Activated naive CD4-positive, alpha-beta T cell treated with anti-CD3 and anti-CD28 coated beads, Interleukin-2, amount 50 U/mL, for 24 hours (primary cell): ENCODE measurements around the gene GLIS1.

Source experiments
- H3K27ac Mint-ChIP-seq: one replicate; pipeline ENCODE4 v1.8.0; 2021; ENCODE audit warnings: mild to moderate bottlenecking, mixed read lengths
- H3K27me3 Mint-ChIP-seq: one replicate; pipeline ENCODE4 v1.8.0; 2021; ENCODE audit warnings: mixed read lengths
- H3K36me3 Mint-ChIP-seq: one replicate; pipeline ENCODE4 v1.8.0; 2021; ENCODE audit warnings: mixed read lengths
- H3K4me1 Mint-ChIP-seq: one replicate; pipeline ENCODE4 v1.8.0; 2021; ENCODE audit warnings: mixed read lengths
- H3K4me3 Mint-ChIP-seq: one replicate; pipeline ENCODE4 v1.8.0; 2021; ENCODE audit warnings: mild to moderate bottlenecking, mixed read lengths
- H3K9me3 Mint-ChIP-seq: one replicate; pipeline ENCODE4 v1.8.0; 2021; ENCODE audit warnings: mixed read lengths

Gene GLIS1

DNA sequence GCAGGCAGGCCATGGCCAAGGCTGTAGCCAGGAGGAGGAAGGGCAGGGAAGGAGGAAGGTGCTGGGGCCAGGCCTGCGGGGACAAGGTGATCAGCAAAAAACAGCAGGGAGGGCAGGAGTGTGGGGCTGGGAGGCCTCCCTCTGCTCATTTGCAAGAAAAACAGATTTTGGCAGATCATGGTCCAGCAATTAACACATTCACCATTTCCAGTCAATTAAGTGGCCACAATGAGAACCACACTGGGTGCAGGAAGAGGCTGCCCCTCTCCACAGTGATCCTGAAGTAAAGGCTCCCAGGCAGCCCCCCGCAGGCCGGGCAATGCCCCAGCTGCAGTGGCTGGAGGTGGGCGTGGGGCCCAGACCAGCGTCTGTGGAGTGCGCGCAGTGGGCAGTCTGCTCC is 225.1 kb downstream of the GLIS1 start:
- H3K9me3 Mint-ChIP-seq = no peaks in the 10 kb centered on the region
- no peaks in the 10 kb centered on the region for H3K4me1 Mint-ChIP-seq
- H3K4me3 Mint-ChIP-seq = no peak overlapping the region
- H3K27ac Mint-ChIP-seq = no peak overlapping the region
- H3K36me3 Mint-ChIP-seq = no peaks in the 10 kb centered on the region
- no peaks in the 10 kb centered on the region for H3K27me3 Mint-ChIP-seq

DNA sequence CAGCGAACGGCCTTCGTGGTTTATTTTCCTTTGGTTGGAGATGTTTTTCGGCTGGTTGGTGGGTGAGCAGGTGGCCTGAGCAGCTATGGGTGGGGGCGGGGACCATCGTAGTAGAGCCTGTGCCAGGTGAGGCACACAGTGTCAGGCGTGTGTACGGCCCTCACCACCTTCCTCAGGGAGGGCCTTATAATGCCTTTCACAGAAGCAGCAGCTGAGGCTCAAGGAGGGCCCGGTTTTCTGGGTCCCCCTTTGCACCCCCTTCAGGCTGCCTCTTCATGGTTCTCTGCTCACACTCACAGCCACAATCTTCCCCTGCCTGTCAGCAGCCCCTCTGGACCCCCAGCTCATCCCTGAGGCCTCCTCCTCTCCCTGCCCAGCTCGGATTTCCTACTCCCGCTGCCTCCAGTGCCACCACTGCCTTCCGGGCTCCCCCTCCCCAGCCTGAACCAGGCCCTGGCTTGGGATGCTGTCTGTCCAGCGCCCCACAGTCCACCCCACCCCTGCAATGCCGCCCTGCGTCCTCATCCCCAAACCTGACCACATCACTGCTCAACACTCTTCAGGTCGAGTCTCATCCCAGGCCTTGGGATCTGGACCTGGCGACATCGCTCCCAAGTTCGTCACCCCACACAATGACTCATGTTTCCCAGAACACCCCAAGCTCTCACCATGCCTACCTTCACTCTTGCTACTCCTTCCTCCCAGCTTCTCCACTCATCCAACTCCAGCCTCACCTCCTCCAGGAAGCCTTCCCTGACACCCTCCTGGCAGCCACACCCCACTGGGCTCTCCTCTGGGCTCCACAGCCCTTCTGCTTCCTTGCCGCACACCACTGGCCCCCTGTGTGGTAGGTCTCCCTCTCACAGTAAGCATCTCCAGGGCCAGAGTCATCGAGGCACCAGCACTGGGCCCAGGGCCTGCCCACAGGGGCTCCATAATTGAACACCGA is 225.9 kb downstream of the GLIS1 start:
- H3K9me3 Mint-ChIP-seq = no peaks in the 10 kb centered on the region
- H3K27ac Mint-ChIP-seq = no peak overlapping the region
- no peak overlapping the region for H3K4me3 Mint-ChIP-seq
- no peaks in the 10 kb centered on the region for H3K36me3 Mint-ChIP-seq
- H3K4me1 Mint-ChIP-seq = no peaks in the 10 kb centered on the region
- H3K27me3 Mint-ChIP-seq = no peaks in the 10 kb centered on the region

- H3K4me1 Mint-ChIP-seq = no peaks in the 10 kb centered on the region
- no peaks in the 10 kb centered on the region for H3K36me3 Mint-ChIP-seq
- no peak overlapping the region for H3K27ac Mint-ChIP-seq
- no peaks in the 10 kb centered on the region for H3K9me3 Mint-ChIP-seq
- no peaks in the 10 kb centered on the region for H3K27me3 Mint-ChIP-seq
- H3K4me3 Mint-ChIP-seq = no peak overlapping the region
These were observed 226.8 kb downstream of the GLIS1 start for GRCh38 chr1:53511933-53512806.

GRCh38 chr1:53511323-53511932 is 227.5 kb downstream of the GLIS1 start:
- H3K4me3 Mint-ChIP-seq = no peak overlapping the region
- H3K9me3 Mint-ChIP-seq = no peaks in the 10 kb centered on the region
- no peak overlapping the region for H3K27ac Mint-ChIP-seq
- H3K36me3 Mint-ChIP-seq = no peaks in the 10 kb centered on the region
- H3K27me3 Mint-ChIP-seq = no peaks in the 10 kb centered on the region
- no peaks in the 10 kb centered on the region for H3K4me1 Mint-ChIP-seq

GRCh38 chr1:53510215-53510614 is 228.7 kb downstream of the GLIS1 start:
- no peak overlapping the region for H3K4me3 Mint-ChIP-seq

DNA sequence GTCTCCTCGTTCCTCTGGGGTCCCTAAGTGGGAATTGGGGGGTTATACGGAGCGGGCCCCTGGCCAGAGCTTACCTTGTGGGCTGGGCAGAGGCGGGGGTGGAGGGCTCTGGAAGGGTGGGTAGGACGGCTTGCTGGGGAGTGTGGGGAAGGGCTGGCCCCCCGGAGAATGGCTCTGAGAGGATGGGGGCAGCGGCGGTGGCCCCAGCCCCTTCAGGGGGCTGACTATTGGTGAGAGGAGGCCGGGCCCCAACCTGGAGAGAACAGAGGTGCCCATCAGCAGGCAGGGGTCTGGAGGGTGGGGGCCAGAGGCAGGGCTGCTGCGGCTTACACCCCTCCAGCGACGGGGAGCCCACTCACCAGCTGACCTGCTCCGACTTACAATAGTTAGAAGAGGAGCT is 229.2 kb downstream of the GLIS1 start:
- Mint-ChIP-seq H3K27me3 (no peaks in the 10 kb centered on the region), H3K4me3 (no peak overlapping the region), H3K36me3 (no peaks in the 10 kb centered on the region), H3K9me3 (no peaks in the 10 kb centered on the region), H3K4me1 (no peaks in the 10 kb centered on the region), H3K27ac (no peak overlapping the region)

More at GRCh38 chr1:53510215-53510614, 228.7 kb downstream of the GLIS1 start:
- no peaks in the 10 kb centered on the region for H3K36me3 Mint-ChIP-seq
- no peaks in the 10 kb centered on the region for H3K27me3 Mint-ChIP-seq
- no peaks in the 10 kb centered on the region for H3K4me1 Mint-ChIP-seq
- H3K27ac Mint-ChIP-seq = no peak overlapping the region
- no peaks in the 10 kb centered on the region for H3K9me3 Mint-ChIP-seq

DNA sequence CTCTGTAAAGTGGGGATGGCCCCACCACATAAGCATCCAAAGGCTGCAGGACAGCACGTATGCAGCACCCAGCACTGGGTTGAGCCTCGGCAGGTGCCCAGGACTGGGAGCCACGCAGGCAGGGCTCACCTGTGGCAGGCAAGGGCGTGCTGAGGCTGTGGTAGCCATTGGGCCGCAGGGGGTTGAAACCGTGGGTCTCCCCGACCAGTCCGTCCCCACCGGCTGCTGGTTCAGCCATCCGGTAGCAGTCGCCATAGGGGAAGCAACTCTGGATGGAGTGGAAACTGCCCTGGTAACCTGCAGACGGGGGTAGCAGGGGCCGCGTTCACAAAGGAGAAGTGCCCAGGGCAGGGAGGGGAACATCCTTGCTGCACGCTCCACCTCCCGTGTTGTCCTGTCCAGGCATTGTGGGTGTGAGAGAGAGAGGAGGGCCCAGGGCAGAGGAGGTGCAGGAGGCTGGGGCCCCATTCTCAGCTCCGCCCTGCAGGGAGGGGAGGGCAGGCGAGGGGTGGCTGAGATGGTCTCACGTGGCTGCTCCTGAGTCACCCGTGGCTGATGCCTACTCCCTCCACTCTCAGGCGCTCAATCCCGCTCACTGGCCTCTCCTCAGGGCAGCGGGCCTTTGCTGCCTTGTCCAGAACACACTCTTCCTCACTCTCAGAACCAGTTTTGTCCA is 229.8 kb downstream of the GLIS1 start:
- Mint-ChIP-seq H3K4me1 (no peaks in the 10 kb centered on the region), H3K36me3 (no peaks in the 10 kb centered on the region), H3K27me3 (no peaks in the 10 kb centered on the region), H3K9me3 (no peaks in the 10 kb centered on the region), H3K27ac (no peak overlapping the region), H3K4me3 (no peak overlapping the region)

GRCh38 chr1:53508056-53508990 is 230.6 kb downstream of the GLIS1 start:
- H3K9me3 Mint-ChIP-seq = no peaks in the 10 kb centered on the region
- no peak overlapping the region for H3K4me3 Mint-ChIP-seq
- H3K27ac Mint-ChIP-seq = no peak overlapping the region
- no peaks in the 10 kb centered on the region for H3K27me3 Mint-ChIP-seq
- no peaks in the 10 kb centered on the region for H3K4me1 Mint-ChIP-seq
- no peaks in the 10 kb centered on the region for H3K36me3 Mint-ChIP-seq

DNA sequence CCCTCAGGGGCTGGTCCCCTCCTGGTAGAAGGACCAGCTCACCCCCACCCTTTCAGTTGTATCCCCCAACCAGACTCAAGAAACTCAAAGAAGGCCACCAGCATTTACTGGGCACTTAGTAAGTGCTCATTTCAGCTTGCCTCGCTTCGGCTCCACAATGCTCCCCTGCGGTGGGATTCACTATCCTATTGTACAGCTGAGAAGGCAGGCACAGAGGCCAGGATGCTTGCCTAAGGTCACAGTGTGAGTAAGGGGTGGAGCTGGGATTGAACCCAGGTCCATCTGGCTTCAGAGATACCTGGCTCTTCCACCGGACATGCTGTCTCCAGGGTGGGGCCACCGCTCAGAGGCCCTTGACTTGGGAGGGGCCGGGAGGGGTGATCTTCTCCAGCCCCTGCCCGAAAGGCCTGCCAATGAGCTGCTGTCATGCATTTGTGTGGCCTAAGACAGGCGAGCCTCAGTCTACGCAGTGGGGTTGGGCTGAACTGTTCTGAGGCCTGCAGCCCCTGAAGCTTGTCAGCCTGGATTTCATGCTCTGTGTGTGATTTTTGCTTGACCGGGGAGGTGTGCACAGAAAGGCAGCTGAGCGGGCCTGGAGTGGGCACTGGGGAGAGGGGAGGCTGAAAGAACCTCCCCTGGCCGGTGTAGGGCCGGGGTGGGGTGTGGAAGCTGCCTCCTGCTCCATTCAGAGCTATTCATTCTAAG is 231.7 kb downstream of the GLIS1 start:
- H3K27me3 Mint-ChIP-seq = no peaks in the 10 kb centered on the region

GRCh38 chr1:53506355-53507050 is 232.5 kb downstream of the GLIS1 start:
- no peaks in the 10 kb centered on the region for H3K9me3 Mint-ChIP-seq
- H3K4me1 Mint-ChIP-seq = no peaks in the 10 kb centered on the region
- no peaks in the 10 kb centered on the region for H3K36me3 Mint-ChIP-seq
- no peak overlapping the region for H3K27ac Mint-ChIP-seq
- no peaks in the 10 kb centered on the region for H3K27me3 Mint-ChIP-seq
- H3K4me3 Mint-ChIP-seq = no peak overlapping the region

More for the DNA sequence above, 231.7 kb downstream of the GLIS1 start:
- Mint-ChIP-seq H3K4me1 (no peaks in the 10 kb centered on the region), H3K36me3 (no peaks in the 10 kb centered on the region), H3K4me3 (no peak overlapping the region), H3K9me3 (no peaks in the 10 kb centered on the region), H3K27ac (no peak overlapping the region)

GRCh38 chr1:53505891-53506290 is 233.1 kb downstream of the GLIS1 start:
- no peaks in the 10 kb centered on the region for H3K27me3 Mint-ChIP-seq
- no peak overlapping the region for H3K27ac Mint-ChIP-seq
- H3K4me1 Mint-ChIP-seq = no peaks in the 10 kb centered on the region
- no peaks in the 10 kb centered on the region for H3K9me3 Mint-ChIP-seq
- H3K36me3 Mint-ChIP-seq = no peaks in the 10 kb centered on the region
- no peak overlapping the region for H3K4me3 Mint-ChIP-seq

DNA sequence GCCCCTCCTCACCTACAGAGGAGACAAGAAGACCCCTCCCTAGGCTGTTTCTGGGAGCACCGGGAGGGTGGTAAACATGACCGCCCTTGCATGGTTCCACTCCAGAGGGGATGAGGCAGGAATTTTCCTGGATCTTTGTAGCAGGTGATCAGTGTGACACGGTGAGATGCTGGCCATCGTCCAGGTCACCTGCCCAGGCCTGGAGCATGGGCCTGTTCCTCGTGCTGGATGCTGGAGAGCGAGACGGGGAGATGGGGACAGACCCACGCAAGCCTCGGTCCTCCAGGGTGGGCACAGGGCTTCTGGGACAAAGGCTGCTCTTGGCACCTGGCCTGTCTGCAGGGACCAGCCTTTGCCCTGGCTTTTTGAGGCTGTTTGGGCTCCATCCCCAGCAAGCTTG is 233.6 kb downstream of the GLIS1 start:
- no peaks in the 10 kb centered on the region for H3K27me3 Mint-ChIP-seq
- no peaks in the 10 kb centered on the region for H3K36me3 Mint-ChIP-seq
- no peak overlapping the region for H3K4me3 Mint-ChIP-seq
- no peak overlapping the region for H3K27ac Mint-ChIP-seq
- no peaks in the 10 kb centered on the region for H3K4me1 Mint-ChIP-seq
- no peaks in the 10 kb centered on the region for H3K9me3 Mint-ChIP-seq

- no peak overlapping the region for H3K27ac Mint-ChIP-seq
- H3K9me3 Mint-ChIP-seq = no peaks in the 10 kb centered on the region
- H3K36me3 Mint-ChIP-seq = no peaks in the 10 kb centered on the region
- H3K27me3 Mint-ChIP-seq = no peaks in the 10 kb centered on the region
- H3K4me3 Mint-ChIP-seq = no peak overlapping the region
- no peaks in the 10 kb centered on the region for H3K4me1 Mint-ChIP-seq
These were observed 234.1 kb downstream of the GLIS1 start for GRCh38 chr1:53504901-53505300.
